B cell (primary cell): ENCODE measurements around the gene LENEP. TPM values are rescaled to one million over a fixed set of nuclear protein-coding genes. Genes with fewer than 3 reads are reported as not detected.

ENCODE experiments used
- ATAC-seq: fragments of 200-7000 bp; cut with Tn5 transposase; one replicate; pipeline ENCODE4 v1.10.0; 2021; ENCODE audit warnings: low read depth, mild to moderate bottlenecking, moderate number of reproducible peaks, moderate library complexity
- CTCF ChIA-PET: fragments of 350-600 bp; sonication (Branson Sonifier 250); formaldehyde crosslinking; loops from one replicate; lab custom pipeline; 2021; ENCODE audit warnings: antibody characterized with exemption, inconsistent platforms; lab: Charles Lee
- POLR2A ChIA-PET: fragments of 350-600 bp; sonication (Branson Sonifier 250); formaldehyde crosslinking; loops from one replicate; lab custom pipeline; 2021; ENCODE audit warnings: antibody characterized with exemption; lab: Charles Lee
- DNase-seq: peaks from one replicate; pipeline ENCODE4 v3.0.0; 2013
- H2AFZ ChIP-seq: 2 replicates; pipeline ENCODE4 v1.6.1; 2012; ENCODE audit warnings: mild to moderate bottlenecking, low read depth, low read length; ENCODE audit not compliant: insufficient read depth, poor library complexity, severe bottlenecking
- H3K27ac ChIP-seq, 2 donors: 1 replicate in 1 of 2; 2 replicates in 1 of 2; pipeline ENCODE4 v1.5.1; 2012 to 2013; ENCODE audit warnings: low read length in 2 of 2, mild to moderate bottlenecking in 2 of 2, moderate library complexity in 1 of 2
- H3K27me3 ChIP-seq, 4 experiments: fragments of 200-600 bp in 1 of 4; sonication (generic) in 1 of 4; replicated peaks in 1 of 4; 1 replicate in 2 of 4; 2 replicates in 2 of 4; pipeline versions ENCODE4 v1.6.1 to v1.7.0; 2013 to 2016; ENCODE audit warnings: low read length in 3 of 4, mild to moderate bottlenecking in 2 of 4, mixed read lengths in 1 of 4, moderate library complexity in 1 of 4; ENCODE audit not compliant: insufficient read depth in 4 of 4, control insufficient read depth in 3 of 4; ENCODE audit errors: control extremely low read depth in 1 of 4
- H3K36me3 ChIP-seq, 2 experiments: replicated peaks in 1 of 2; 1 replicate in 1 of 2; 2 replicates in 1 of 2; pipeline versions ENCODE4 v1.6.1 to v1.7.1; 2013; ENCODE audit warnings: low read length in 1 of 2; ENCODE audit not compliant: insufficient read depth in 2 of 2, control insufficient read depth in 1 of 2; ENCODE audit errors: control extremely low read depth in 1 of 2, extremely low read depth in 1 of 2
- H3K4me1 ChIP-seq, 2 donors: fragments of 200-600 bp in 1 of 2; sonication (generic) in 1 of 2; 1 replicate in 1 of 2; 2 replicates in 1 of 2; pipeline versions ENCODE4 v1.5.1 to v1.6.1; 2013 to 2017; ENCODE audit warnings: low read length in 2 of 2; ENCODE audit not compliant: control insufficient read depth in 2 of 2, insufficient read depth in 2 of 2
- H3K4me2 ChIP-seq: replicated peaks from 2 replicates; pipeline ENCODE3; 2012; ENCODE audit warnings: mild to moderate bottlenecking, low read depth, low read length; ENCODE audit not compliant: poor library complexity, severe bottlenecking
- H3K4me3 ChIP-seq, 5 experiments: fragments of 200-600 bp in 1 of 5; sonication (generic) in 1 of 5; 1 replicate in 3 of 5; 2 replicates in 2 of 5; pipeline versions ENCODE4 v1.5.1 to v1.7.0; 2011 to 2016; ENCODE audit warnings: low read length in 4 of 5, mild to moderate bottlenecking in 4 of 5, low read depth in 2 of 5, control low read depth in 1 of 5, moderate library complexity in 1 of 5; ENCODE audit not compliant: insufficient read depth in 1 of 5; ENCODE audit errors: control extremely low read depth in 1 of 5, extremely low read depth in 1 of 5
- H3K79me2 ChIP-seq: fragments of 200-600 bp; sonication (generic); one replicate; pipeline ENCODE4 v1.6.0; 2016; ENCODE audit warnings: low read length; ENCODE audit not compliant: control insufficient read depth, insufficient read depth
- H3K9ac ChIP-seq: fragments of 200-600 bp; sonication (generic); 2 replicates; pipeline ENCODE4 v1.6.1; 2017; ENCODE audit warnings: mild to moderate bottlenecking, low read length, moderate library complexity
- H3K9me3 ChIP-seq, 3 donors: one replicate each; pipeline versions ENCODE4 v1.6.1 to v1.7.1; 2013; ENCODE audit warnings: low read length in 2 of 3; ENCODE audit not compliant: control insufficient read depth in 2 of 3, insufficient read depth in 1 of 3; ENCODE audit errors: control extremely low read depth in 1 of 3
- H4K20me1 ChIP-seq: 2 replicates; pipeline ENCODE4 v1.6.0; 2012; ENCODE audit warnings: mild to moderate bottlenecking, low read length; ENCODE audit not compliant: insufficient read depth, control insufficient read depth, poor library complexity, severe bottlenecking
- H3K27ac Mint-ChIP-seq: one replicate; pipeline ENCODE4 v1.8.0; 2021; ENCODE audit warnings: mixed read lengths
- H3K27me3 Mint-ChIP-seq: one replicate; pipeline ENCODE4 v1.8.0; 2021; ENCODE audit warnings: mixed read lengths
- H3K4me1 Mint-ChIP-seq: one replicate; pipeline ENCODE4 v1.8.0; 2021; ENCODE audit warnings: mixed read lengths
- H3K4me3 Mint-ChIP-seq: one replicate; pipeline ENCODE4 v1.8.0; 2021; ENCODE audit warnings: mixed read lengths
- H3K9me3 Mint-ChIP-seq: one replicate; pipeline ENCODE4 v1.8.0; 2022; ENCODE audit warnings: mixed read lengths; ENCODE audit not compliant: insufficient read depth
- CTCF ChIP-seq: fragments of 200-600 bp; IDR thresholded peaks from one replicate; pipeline ENCODE4 v1.8.0; 2022; ENCODE audit warnings: antibody characterized with exemption, mild to moderate bottlenecking
- EZH2 ChIP-seq: IDR thresholded peaks from 2 replicates; pipeline ENCODE4 v1.6.1; 2012; ENCODE audit warnings: borderline replicate concordance, low read depth, mild to moderate bottlenecking, moderate library complexity, low read length; ENCODE audit not compliant: insufficient read depth, poor library complexity, severe bottlenecking
- WGBS: methylation state at CpG from one replicate; pipeline ENCODE4 v1.1.5; 2013; ENCODE audit warnings: missing lambda C conversion rate; ENCODE audit not compliant: insufficient coverage; 5-methylcytosine and 5-hydroxymethylcytosine counted together
- intact Hi-C: fragments of 100-400 bp; cut with micrococcal nuclease; formaldehyde crosslinking; loops from one replicate; pipeline ENCODE4 v1.10.0; 2022
- polyA plus RNA-seq: library from polyadenylated mRNA; depleted of rRNA; stranded (reverse); fragments of >200 nt; gene quantifications from 2 replicates; pipeline ENCODE4 v1.2.3, GENCODE V29; 2012
- total RNA-seq, 2 donors: library from RNA; stranded (reverse); fragments of 120-200 nt in 1 of 2; gene quantifications; 1 replicate in 1 of 2; 2 replicates in 1 of 2; pipeline versions ENCODE4 v1.2.3 to v1.2.4, GENCODE V29; 2013 to 2022

Gene LENEP
- total and polyA plus RNA-seq, 2 donors (not counting 1 experiment from before 2014, with no cell fraction given) = 2.0 TPM; not detected in 1

GRCh38 chr1:154996966-154997701 is 3.7 kb downstream of the LENEP start:
- peaks cover 23% of the 10 kb centered on the region for H3K4me1 Mint-ChIP-seq
- no peak overlapping the region for H3K4me3 Mint-ChIP-seq

More at GRCh38 chr1:154996966-154997701, 3.7 kb downstream of the LENEP start:
- WGBS = 76% methylated on average over 11 of the region's 15 CpGs
- no peaks in the 10 kb centered on the region for H3K27me3 Mint-ChIP-seq
- H3K4me3 ChIP-seq = no peak overlapping the region
- H3K9me3 Mint-ChIP-seq = no peaks in the 10 kb centered on the region
- no peak overlapping the region for H3K27ac Mint-ChIP-seq
- CTCF ChIA-PET = interaction anchor here (0.7 to 18.4 kb wide), 10 partner anchors 14 to 90 kb away, joined by 3 to 295 read pairs (median 3); partner anchors contain the start of genes FLAD1, PBXIP1 and PYGO2
- H3K9me3 ChIP-seq = no peaks in the 10 kb centered on the region
- intact Hi-C loops = no loop called here
- TF ChIP-seq CTCF = no peak
- no peak for TF ChIP-seq EZH2
- H3K27ac ChIP-seq = no peak overlapping the region
- H3K36me3 ChIP-seq = peaks cover 0 to 6% of the 10 kb centered on the region in 2 experiments
- POLR2A ChIA-PET = no interaction called here
- no peaks in the 10 kb centered on the region for H4K20me1 ChIP-seq
- no peak overlapping the region for H2AFZ ChIP-seq
- peaks cover 11 to 17% of the 10 kb centered on the region in 2 donors for H3K4me1 ChIP-seq
- ATAC-seq (no peak), DNase-seq (no peak)
- no peaks in the 10 kb centered on the region for H3K27me3 ChIP-seq
- H3K79me2 ChIP-seq = peaks cover 5% of the 10 kb centered on the region
- no peak overlapping the region for H3K9ac ChIP-seq
- H3K4me2 ChIP-seq = no peak overlapping the region
